ENCODE measurements around the gene DOK7. TPM values are rescaled to one million over a fixed set of nuclear protein-coding genes. Genes with fewer than 3 reads are reported as not detected.

The DOK7 gene
- total RNA-seq, 1 donor from 2014 or later = 33.5 TPM

GRCh38 chr4:3516836-3517730, 54.0 kb downstream of the DOK7 start:
- no peak for DNase-seq (ENCODE audit: low spot score in 2 of 2)
- H3K36me3 ChIP-seq = peaks cover 94 to 98% of the 10 kb centered on the region in 2 donors
- no peaks in the 10 kb centered on the region for H3K9me3 ChIP-seq
- no peak overlapping the region for H3K27ac ChIP-seq
- TF ChIP-seq, protein P1, sequence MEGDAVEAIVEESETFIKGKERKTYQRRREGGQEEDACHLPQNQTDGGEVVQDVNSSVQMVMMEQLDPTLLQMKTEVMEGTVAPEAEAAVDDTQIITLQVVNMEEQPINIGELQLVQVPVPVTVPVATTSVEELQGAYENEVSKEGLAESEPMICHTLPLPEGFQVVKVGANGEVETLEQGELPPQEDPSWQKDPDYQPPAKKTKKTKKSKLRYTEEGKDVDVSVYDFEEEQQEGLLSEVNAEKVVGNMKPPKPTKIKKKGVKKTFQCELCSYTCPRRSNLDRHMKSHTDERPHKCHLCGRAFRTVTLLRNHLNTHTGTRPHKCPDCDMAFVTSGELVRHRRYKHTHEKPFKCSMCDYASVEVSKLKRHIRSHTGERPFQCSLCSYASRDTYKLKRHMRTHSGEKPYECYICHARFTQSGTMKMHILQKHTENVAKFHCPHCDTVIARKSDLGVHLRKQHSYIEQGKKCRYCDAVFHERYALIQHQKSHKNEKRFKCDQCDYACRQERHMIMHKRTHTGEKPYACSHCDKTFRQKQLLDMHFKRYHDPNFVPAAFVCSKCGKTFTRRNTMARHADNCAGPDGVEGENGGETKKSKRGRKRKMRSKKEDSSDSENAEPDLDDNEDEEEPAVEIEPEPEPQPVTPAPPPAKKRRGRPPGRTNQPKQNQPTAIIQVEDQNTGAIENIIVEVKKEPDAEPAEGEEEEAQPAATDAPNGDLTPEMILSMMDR (IDR thresholded peaks at IDR 0.05) = no peak
- H3K4me3 ChIP-seq = no peak overlapping the region
- intact Hi-C loops (cut with DNase I) = no loop called here
- no peaks in the 10 kb centered on the region for H3K4me1 ChIP-seq
- no peaks in the 10 kb centered on the region for H3K27me3 ChIP-seq

- intact Hi-C loops (cut with DNase I) = no loop called here
- peaks cover 90 to 100% of the 10 kb centered on the region in 2 donors for H3K36me3 ChIP-seq
- no peak for DNase-seq (ENCODE audit: low spot score in 2 of 2)
- H3K27me3 ChIP-seq = no peaks in the 10 kb centered on the region
- TF ChIP-seq, protein P1 (IDR thresholded peaks at IDR 0.05) = no peak
- no peaks in the 10 kb centered on the region for H3K4me1 ChIP-seq
- no peaks in the 10 kb centered on the region for H3K9me3 ChIP-seq
- H3K27ac ChIP-seq = no peak overlapping the region
- H3K4me3 ChIP-seq = no peak overlapping the region
Measured at GRCh38 chr4:3517731-3518510, 54.8 kb downstream of the DOK7 start.

GRCh38 chr4:3518511-3518880, 55.4 kb downstream of the DOK7 start:
- TF ChIP-seq, protein P1 (IDR thresholded peaks at IDR 0.05) = no peak
- Histone ChIP-seq H3K9me3 (no peaks in the 10 kb centered on the region), H3K36me3 (peaks cover 92 to 100% of the 10 kb centered on the region in 2 donors), H3K27me3 (no peaks in the 10 kb centered on the region), H3K27ac (no peak overlapping the region), H3K4me3 (no peak overlapping the region), H3K4me1 (no peaks in the 10 kb centered on the region)
- no peak for DNase-seq (ENCODE audit: low spot score in 2 of 2)
- intact Hi-C loops (cut with DNase I) = no loop called here

- DNase-seq (ENCODE audit: low spot score in 2 of 2) = no peak
- Histone ChIP-seq H3K27me3 (no peaks in the 10 kb centered on the region), H3K4me3 (no peak overlapping the region), H3K36me3 (peaks cover 93 to 100% of the 10 kb centered on the region in 2 donors), H3K9me3 (no peaks in the 10 kb centered on the region), H3K4me1 (no peaks in the 10 kb centered on the region), H3K27ac (no peak overlapping the region)
- intact Hi-C loops (cut with DNase I) = no loop called here
- TF ChIP-seq, protein P1 (IDR thresholded peaks at IDR 0.05) = no peak
Measured at GRCh38 chr4:3518941-3519340, 55.8 kb downstream of the DOK7 start.

- H3K4me3 ChIP-seq = no peak overlapping the region
- no peak for DNase-seq (ENCODE audit: low spot score in 2 of 2)
- peaks cover 93 to 100% of the 10 kb centered on the region in 2 donors for H3K36me3 ChIP-seq
- no peaks in the 10 kb centered on the region for H3K27me3 ChIP-seq
- H3K27ac ChIP-seq = no peak overlapping the region
- TF ChIP-seq, protein P1 (IDR thresholded peaks at IDR 0.05) = no peak
- intact Hi-C loops (cut with DNase I) = no loop called here
- H3K4me1 ChIP-seq = no peaks in the 10 kb centered on the region
- H3K9me3 ChIP-seq = no peaks in the 10 kb centered on the region
Measured at GRCh38 chr4:3519468-3520264, 56.6 kb downstream of the DOK7 start.

All from ascending aorta (tissue), 2 donors.